Measurements from ENCODE around the gene TGFB1I1.

The TGFB1I1 gene

GRCh38 chr16:31472709-31473203 lies 804 bp downstream of the TGFB1I1 start:
- Histone ChIP-seq H3K4me3 (ENCODE audit: low read depth, low read length) (peak overlapping the region; percentile 93), H2AFZ (ENCODE audit: low read length, unreplicated experiment) (peak overlapping the region; percentile 61), H3K36me3 (ENCODE audit: insufficient read depth, low read length) (peaks cover 37% of the 10 kb centered on the region)

GRCh38 chr16:31473264-31473984 lies 1.5 kb downstream of the TGFB1I1 start:
- Histone ChIP-seq H3K4me1 (ENCODE audit: control insufficient read depth, insufficient read depth, low read length, unreplicated experiment) (peaks cover 26% of the 10 kb centered on the region), H3K79me2 (ENCODE audit: control insufficient read depth, insufficient read depth, low read length, unreplicated experiment) (peaks cover 18% of the 10 kb centered on the region), H3K27ac (ENCODE audit: low read depth, low read length) (peak overlapping the region; percentile 25; the same call in 1 of the 2 replicates), H3K36me3 (ENCODE audit: insufficient read depth, low read length) (peaks cover 42% of the 10 kb centered on the region), H3K4me3 (ENCODE audit: low read depth, low read length) (peak overlapping the region; percentile 37; the same call in 1 of the 2 replicates), H3K27me3 (ENCODE audit: insufficient read depth, low read length) (no peaks in the 10 kb centered on the region), H2AFZ (ENCODE audit: low read length, unreplicated experiment) (no peak overlapping the region)

More at GRCh38 chr16:31472709-31473203, 804 bp downstream of the TGFB1I1 start:
- H3K79me2 ChIP-seq (ENCODE audit: control insufficient read depth, insufficient read depth, low read length, unreplicated experiment) = peaks cover 18% of the 10 kb centered on the region
- peaks cover 26% of the 10 kb centered on the region for H3K4me1 ChIP-seq (ENCODE audit: control insufficient read depth, insufficient read depth, low read length, unreplicated experiment)
- H3K27me3 ChIP-seq (ENCODE audit: insufficient read depth, low read length) = no peaks in the 10 kb centered on the region
- peak overlapping the region; percentile 86 for H3K27ac ChIP-seq (ENCODE audit: low read depth, low read length)

GRCh38 chr16:31474173-31474714 lies 2.3 kb downstream of the TGFB1I1 start:
- no peak overlapping the region for H3K4me3 ChIP-seq (ENCODE audit: low read depth, low read length)

GRCh38 chr16:31474773-31475738 lies 3.1 kb downstream of the TGFB1I1 start:
- Histone ChIP-seq H3K4me1 (ENCODE audit: control insufficient read depth, insufficient read depth, low read length, unreplicated experiment) (peaks cover 26% of the 10 kb centered on the region), H3K36me3 (ENCODE audit: insufficient read depth, low read length) (peaks cover 47% of the 10 kb centered on the region), H2AFZ (ENCODE audit: low read length, unreplicated experiment) (no peak overlapping the region), H3K79me2 (ENCODE audit: control insufficient read depth, insufficient read depth, low read length, unreplicated experiment) (peaks cover 18% of the 10 kb centered on the region), H3K27ac (ENCODE audit: low read depth, low read length) (peak overlapping the region; percentile 25; the same call in 1 of the 2 replicates), H3K4me3 (ENCODE audit: low read depth, low read length) (no peak overlapping the region), H3K27me3 (ENCODE audit: insufficient read depth, low read length) (no peaks in the 10 kb centered on the region)

More at GRCh38 chr16:31474173-31474714, 2.3 kb downstream of the TGFB1I1 start:
- Histone ChIP-seq H3K36me3 (ENCODE audit: insufficient read depth, low read length) (peaks cover 47% of the 10 kb centered on the region), H3K27me3 (ENCODE audit: insufficient read depth, low read length) (no peaks in the 10 kb centered on the region), H3K79me2 (ENCODE audit: control insufficient read depth, insufficient read depth, low read length, unreplicated experiment) (peaks cover 18% of the 10 kb centered on the region), H3K4me1 (ENCODE audit: control insufficient read depth, insufficient read depth, low read length, unreplicated experiment) (peaks cover 26% of the 10 kb centered on the region), H3K27ac (ENCODE audit: low read depth, low read length) (peak overlapping the region; percentile 25; the same call in 1 of the 2 replicates), H2AFZ (ENCODE audit: low read length, unreplicated experiment) (no peak overlapping the region)

DNA sequence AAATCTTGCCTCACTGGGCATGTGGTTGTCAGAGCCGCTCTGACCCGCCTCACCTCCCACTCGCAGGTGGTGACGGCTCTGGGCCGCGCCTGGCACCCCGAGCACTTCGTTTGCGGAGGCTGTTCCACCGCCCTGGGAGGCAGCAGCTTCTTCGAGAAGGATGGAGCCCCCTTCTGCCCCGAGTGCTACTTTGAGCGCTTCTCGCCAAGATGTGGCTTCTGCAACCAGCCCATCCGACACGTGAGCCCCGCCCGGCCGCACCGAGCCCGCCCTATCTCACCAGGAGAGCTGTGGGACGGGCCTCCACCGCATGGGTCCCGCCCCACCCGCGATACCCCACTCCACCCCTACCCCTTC lies 4.0 kb downstream of the TGFB1I1 start:
- peaks cover 20% of the 10 kb centered on the region for H3K4me1 ChIP-seq (ENCODE audit: control insufficient read depth, insufficient read depth, low read length, unreplicated experiment)
- H3K27me3 ChIP-seq (ENCODE audit: insufficient read depth, low read length) = no peaks in the 10 kb centered on the region
- H2AFZ ChIP-seq (ENCODE audit: low read length, unreplicated experiment) = no peak overlapping the region
- peaks cover 47% of the 10 kb centered on the region for H3K36me3 ChIP-seq (ENCODE audit: insufficient read depth, low read length)
- H3K79me2 ChIP-seq (ENCODE audit: control insufficient read depth, insufficient read depth, low read length, unreplicated experiment) = peaks cover 16% of the 10 kb centered on the region
- no peak overlapping the region for H3K4me3 ChIP-seq (ENCODE audit: low read depth, low read length)
- H3K27ac ChIP-seq (ENCODE audit: low read depth, low read length) = no peak overlapping the region

DNA sequence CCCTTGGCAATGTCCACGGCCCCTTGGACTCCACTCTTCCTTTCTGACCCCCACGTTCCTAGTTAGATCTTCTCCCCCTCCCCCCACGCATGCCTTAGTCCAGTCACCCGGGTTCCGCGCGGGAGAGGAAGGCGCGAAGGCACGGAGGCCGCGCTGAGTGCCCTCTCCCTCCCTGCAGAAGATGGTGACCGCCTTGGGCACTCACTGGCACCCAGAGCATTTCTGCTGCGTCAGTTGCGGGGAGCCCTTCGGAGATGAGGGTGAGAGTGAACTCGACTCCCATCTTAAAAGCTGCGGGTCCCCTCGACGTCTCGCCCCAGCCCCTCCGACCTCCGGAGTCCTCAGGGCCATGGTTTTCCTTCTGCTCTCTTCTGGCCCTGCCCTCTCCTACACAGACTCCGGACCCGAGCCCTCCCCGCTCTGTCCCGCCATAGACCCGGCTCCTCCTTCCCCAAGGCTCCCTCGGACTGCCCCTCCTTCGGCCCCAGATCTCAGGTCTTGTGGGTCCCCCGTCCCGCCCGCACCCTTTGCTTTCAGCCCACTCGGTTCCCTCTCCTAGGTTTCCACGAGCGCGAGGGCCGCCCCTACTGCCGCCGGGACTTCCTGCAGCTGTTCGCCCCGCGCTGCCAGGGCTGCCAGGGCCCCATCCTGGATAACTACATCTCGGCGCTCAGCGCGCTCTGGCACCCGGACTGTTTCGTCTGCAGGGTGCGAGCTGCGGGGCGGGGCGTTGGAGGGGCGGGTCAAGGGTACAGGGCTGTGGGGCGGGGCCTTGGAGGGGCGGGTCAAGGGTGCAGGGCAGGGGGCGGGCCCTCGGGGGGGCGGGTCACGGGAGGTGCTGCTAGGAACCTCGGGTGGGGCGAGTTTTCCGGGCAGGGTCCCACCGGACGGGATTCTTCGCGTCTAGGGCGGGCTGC lies 4.6 kb downstream of the TGFB1I1 start:
- H3K79me2 ChIP-seq (ENCODE audit: control insufficient read depth, insufficient read depth, low read length, unreplicated experiment) = peaks cover 11% of the 10 kb centered on the region
- peaks cover 14% of the 10 kb centered on the region for H3K4me1 ChIP-seq (ENCODE audit: control insufficient read depth, insufficient read depth, low read length, unreplicated experiment)
- H2AFZ ChIP-seq (ENCODE audit: low read length, unreplicated experiment) = no peak overlapping the region
- no peak overlapping the region for H3K4me3 ChIP-seq (ENCODE audit: low read depth, low read length)
- peaks cover 47% of the 10 kb centered on the region for H3K36me3 ChIP-seq (ENCODE audit: insufficient read depth, low read length)
- H3K27ac ChIP-seq (ENCODE audit: low read depth, low read length) = no peak overlapping the region
- no peaks in the 10 kb centered on the region for H3K27me3 ChIP-seq (ENCODE audit: insufficient read depth, low read length)

DNA sequence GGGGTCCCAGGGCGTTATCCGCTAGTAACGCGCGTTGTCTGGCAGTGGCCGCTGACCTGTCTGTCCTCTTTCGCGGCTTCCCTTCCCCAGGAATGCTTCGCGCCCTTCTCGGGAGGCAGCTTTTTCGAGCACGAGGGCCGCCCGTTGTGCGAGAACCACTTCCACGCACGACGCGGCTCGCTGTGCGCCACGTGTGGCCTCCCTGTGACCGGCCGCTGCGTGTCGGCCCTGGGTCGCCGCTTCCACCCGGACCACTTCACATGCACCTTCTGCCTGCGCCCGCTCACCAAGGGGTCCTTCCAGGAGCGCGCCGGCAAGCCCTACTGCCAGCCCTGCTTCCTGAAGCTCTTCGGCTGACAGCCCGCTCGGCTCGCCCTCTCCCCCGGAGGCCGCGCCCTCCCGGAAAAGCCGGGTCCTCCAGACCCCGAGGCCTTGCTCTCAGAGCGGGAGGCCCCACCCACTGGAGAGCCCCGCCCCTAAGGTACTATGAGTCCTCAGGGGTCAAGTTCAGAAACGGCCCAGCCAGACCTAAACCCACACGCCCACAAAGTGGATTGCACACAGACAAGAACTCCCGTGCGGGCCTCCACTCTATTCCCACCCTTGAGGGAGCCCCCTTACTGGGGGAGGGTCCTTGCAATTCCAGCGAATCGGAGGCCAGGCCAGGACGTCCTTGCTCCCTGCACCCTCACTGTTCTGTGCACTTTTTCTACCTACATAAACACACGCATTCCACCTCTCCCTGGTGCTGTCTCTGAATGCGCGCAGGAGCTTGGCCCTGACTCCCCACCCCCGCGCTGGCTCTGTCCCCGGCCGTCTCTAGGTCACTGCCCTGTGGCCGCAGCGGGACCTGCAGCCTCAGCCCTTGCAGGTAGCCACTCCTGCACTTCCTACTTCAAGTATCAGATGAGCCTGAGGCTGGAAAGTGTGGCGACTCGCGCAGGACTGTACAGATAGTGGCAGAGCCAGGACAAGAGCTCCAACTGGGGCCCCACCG lies 5.6 kb downstream of the TGFB1I1 start:
- Histone ChIP-seq H3K27me3 (ENCODE audit: insufficient read depth, low read length) (no peaks in the 10 kb centered on the region), H3K79me2 (ENCODE audit: control insufficient read depth, insufficient read depth, low read length, unreplicated experiment) (peaks cover 11% of the 10 kb centered on the region), H3K4me1 (ENCODE audit: control insufficient read depth, insufficient read depth, low read length, unreplicated experiment) (peaks cover 14% of the 10 kb centered on the region), H3K4me3 (ENCODE audit: low read depth, low read length) (no peak overlapping the region), H2AFZ (ENCODE audit: low read length, unreplicated experiment) (no peak overlapping the region), H3K27ac (ENCODE audit: low read depth, low read length) (no peak overlapping the region), H3K36me3 (ENCODE audit: insufficient read depth, low read length) (peaks cover 47% of the 10 kb centered on the region)

GRCh38 chr16:31478956-31479355 lies 7.0 kb downstream of the TGFB1I1 start:
- Histone ChIP-seq H3K4me1 (ENCODE audit: control insufficient read depth, insufficient read depth, low read length, unreplicated experiment) (peaks cover 5% of the 10 kb centered on the region), H3K4me3 (ENCODE audit: low read depth, low read length) (no peak overlapping the region), H3K79me2 (ENCODE audit: control insufficient read depth, insufficient read depth, low read length, unreplicated experiment) (peaks cover 5% of the 10 kb centered on the region), H3K36me3 (ENCODE audit: insufficient read depth, low read length) (peaks cover 43% of the 10 kb centered on the region), H2AFZ (ENCODE audit: low read length, unreplicated experiment) (no peak overlapping the region), H3K27me3 (ENCODE audit: insufficient read depth, low read length) (no peaks in the 10 kb centered on the region), H3K27ac (ENCODE audit: low read depth, low read length) (no peak overlapping the region)

DNA sequence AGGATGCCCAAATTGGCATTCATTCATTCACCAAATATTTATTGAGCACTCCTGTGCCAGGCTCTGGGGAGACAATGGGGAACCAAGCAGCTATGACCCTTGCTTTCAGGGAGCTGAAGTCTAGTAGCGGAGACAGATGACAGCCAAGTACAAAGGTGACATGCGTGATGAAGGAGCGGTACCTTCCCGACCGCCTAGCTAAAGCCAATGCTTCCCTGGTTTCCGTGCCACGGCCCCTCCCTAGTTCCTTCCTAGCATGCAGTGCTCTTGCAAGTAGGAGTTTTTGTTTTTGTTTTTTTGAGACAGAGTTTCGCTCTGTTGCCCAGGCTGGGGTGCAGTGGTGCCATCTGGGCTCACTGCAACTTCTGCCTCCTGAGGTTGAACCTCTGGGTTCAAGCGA lies 7.8 kb downstream of the TGFB1I1 start:
- H3K27ac ChIP-seq (ENCODE audit: low read depth, low read length) = no peak overlapping the region
- no peaks in the 10 kb centered on the region for H3K27me3 ChIP-seq (ENCODE audit: insufficient read depth, low read length)
- H3K36me3 ChIP-seq (ENCODE audit: insufficient read depth, low read length) = peaks cover 35% of the 10 kb centered on the region
- no peak overlapping the region for H3K4me3 ChIP-seq (ENCODE audit: low read depth, low read length)
- H3K79me2 ChIP-seq (ENCODE audit: control insufficient read depth, insufficient read depth, low read length, unreplicated experiment) = peaks cover 3% of the 10 kb centered on the region
- H2AFZ ChIP-seq (ENCODE audit: low read length, unreplicated experiment) = no peak overlapping the region
- H3K4me1 ChIP-seq (ENCODE audit: control insufficient read depth, insufficient read depth, low read length, unreplicated experiment) = no peaks in the 10 kb centered on the region

Data from ACC112 (cell line).